MCF 10A (cell line): Measurements from ENCODE around the gene ARHGAP33. TPM values are rescaled to one million over a fixed set of nuclear protein-coding genes. Genes with fewer than 3 reads are reported as not detected.
A peak's percentile ranks its signal among the peaks of the same experiment; 100 is the strongest.

Source experiments
- Bru-seq: library from RNA; stranded (reverse); fragments of 400-500 nt; gene quantifications from one replicate; lab custom pipeline; 2021; lab: Mats Ljungman, UMichigan
- BruChase-seq, 2 experiments: library from RNA; stranded (reverse); fragments of 400-500 nt; gene quantifications; one replicate each; lab custom pipeline; 2021; lab: Mats Ljungman, UMichigan
- BruUV-seq: library from RNA; stranded (reverse); fragments of 400-500 nt; replicated peaks from 2 replicates; lab custom pipeline; 2021; lab: Mats Ljungman, UMichigan
- CTCF ChIA-PET: fragments of 300-600 bp; sonication (Branson Sonifier 250); formaldehyde crosslinking; extraction: SDS; loops from one replicate; lab custom pipeline; 2021; ENCODE audit warnings: antibody characterized with exemption, inconsistent platforms; lab: Yijun Ruan, JAX
- POLR2A ChIA-PET: fragments of 300-600, 350-650 bp; sonication (Branson Sonifier 250); formaldehyde crosslinking; extraction: SDS; loops from one replicate; lab custom pipeline; 2020; ENCODE audit warnings: antibody characterized with exemption, inconsistent platforms; lab: Yijun Ruan, JAX
- DNase-seq: peaks from one replicate; pipeline ENCODE4 v3.0.0-alpha.2; 2018; ENCODE audit not compliant: unreplicated experiment
- H3K27ac Mint-ChIP-seq: one replicate; pipeline ENCODE4 v1.8.0; 2022; ENCODE audit warnings: mild to moderate bottlenecking, low read depth, mixed read lengths; ENCODE audit not compliant: unreplicated experiment
- H3K27me3 Mint-ChIP-seq: one replicate; pipeline ENCODE4 v1.8.0; 2022; ENCODE audit warnings: mixed read lengths; ENCODE audit not compliant: insufficient read depth, unreplicated experiment
- H3K36me3 Mint-ChIP-seq: one replicate; pipeline ENCODE4 v1.8.0; 2022; ENCODE audit warnings: mild to moderate bottlenecking, moderate library complexity, mixed read lengths; ENCODE audit not compliant: insufficient read depth, unreplicated experiment
- H3K4me1 Mint-ChIP-seq: one replicate; pipeline ENCODE4 v1.8.0; 2022; ENCODE audit warnings: mixed read lengths; ENCODE audit not compliant: insufficient read depth, unreplicated experiment
- H3K4me3 Mint-ChIP-seq: one replicate; pipeline ENCODE4 v1.8.0; 2022; ENCODE audit warnings: mild to moderate bottlenecking, moderate library complexity, mixed read lengths; ENCODE audit not compliant: unreplicated experiment
- H3K9me3 Mint-ChIP-seq: one replicate; pipeline ENCODE4 v1.8.0; 2022; ENCODE audit warnings: mixed read lengths; ENCODE audit not compliant: unreplicated experiment
- CTCF ChIP-seq: fragments of 200-600 bp; IDR thresholded peaks from one replicate; pipeline ENCODE4 v1.8.0; 2022; ENCODE audit warnings: antibody characterized with exemption, mild to moderate bottlenecking; ENCODE audit not compliant: unreplicated experiment
- intact Hi-C: fragments of 100-400 bp; cut with micrococcal nuclease; formaldehyde crosslinking; loops from 2 replicates; pipeline ENCODE4 v1.14.1; 2022
- long read RNA-seq: library from polyadenylated mRNA; stranded (forward); transcript quantifications from one replicate; pipeline ENCODE4 v2.0.0, GENCODE V29; 2022
- total RNA-seq: library from RNA; stranded (reverse); gene quantifications from 2 replicates; pipeline ENCODE4 v1.2.3, GENCODE V29; 2022

The ARHGAP33 gene
- 5.4 and 5.6 TPM in 2 replicates for total RNA-seq
- Bru-seq, nascent RNA = percentile 25 among the genes with signal in this experiment
- percentile 47 among the genes with signal in this experiment for BruChase-seq, experiment 1, labeled RNA remaining after a 6-hour chase
- BruChase-seq, experiment 2, labeled RNA remaining after a 2-hour chase = percentile 32 among the genes with signal in this experiment
- long read RNA-seq, partial matches to known transcripts = 2 of 3 reads
- long read RNA-seq, other reads (novel, unspliced or antisense) = 1 of 3 reads

- Mint-ChIP-seq H3K4me3 (peak within 1 kb of the TSS; percentile 79), H3K4me1 (peaks cover 17% of the 10 kb centered on the region), H3K27me3 (no peaks in the 10 kb centered on the region), H3K27ac (no peak within 1 kb of the TSS), H3K9me3 (no peaks in the 10 kb centered on the region), H3K36me3 (peaks cover 6% of the 10 kb centered on the region)
- no TSS peak for BruUV-seq
- POLR2A ChIA-PET = interaction anchor here (1.0 to 1.5 kb wide), 2 partner anchors 27 kb away, joined by 4 to 7 read pairs; partner anchors contain the start of gene LIN37
- TF ChIP-seq CTCF = no peak
- CTCF ChIA-PET = no interaction called here
- intact Hi-C loops = loop anchor here (10.0 kb wide), 1 partner anchor 159 kb away; the partner anchor contains the start of gene LRFN3
- DNase-seq = peak; percentile 99
These were observed at the start of gene ARHGAP33 for GRCh38 chr19:35775298-35776101. ARHGAP33 (plus strand) TSS chr19:35775564; CDS start chr19:35775659, 95 bp downstream.

- H3K4me1 Mint-ChIP-seq = no peaks in the 10 kb centered on the region
- H3K36me3 Mint-ChIP-seq = peaks cover 85% of the 10 kb centered on the region
- no peaks in the 10 kb centered on the region for H3K9me3 Mint-ChIP-seq
- intact Hi-C loops = no loop called here
- DNase-seq = no peak
- ChIA-PET CTCF (interaction anchor here (0.6 to 0.7 kb wide), 2 partner anchors 178 to 180 kb away, joined by 3 read pairs; no protein-coding TSS in a partner anchor), POLR2A (interaction anchor here (1.1 to 1.2 kb wide), 2 partner anchors 13 to 18 kb away, joined by 4 to 5 read pairs; partner anchors contain the start of genes PSENEN and U2AF1L4)
- BruUV-seq = no TSS peak
- TF ChIP-seq CTCF = no peak
- no peak overlapping the region for H3K27ac Mint-ChIP-seq
- no peaks in the 10 kb centered on the region for H3K27me3 Mint-ChIP-seq
- no peak overlapping the region for H3K4me3 Mint-ChIP-seq
These were observed 48.1 kb upstream of the ARHGAP33 start for GRCh38 chr19:35727053-35727955.

- H3K27me3 Mint-ChIP-seq = no peaks in the 10 kb centered on the region
- no TSS peak for BruUV-seq
These were observed 47.2 kb upstream of the ARHGAP33 start for GRCh38 chr19:35727956-35728706.

More at GRCh38 chr19:35727956-35728706, 47.2 kb upstream of the ARHGAP33 start:
- intact Hi-C loops = no loop called here
- Mint-ChIP-seq H3K36me3 (peaks cover 78% of the 10 kb centered on the region), H3K4me3 (no peak overlapping the region), H3K4me1 (no peaks in the 10 kb centered on the region), H3K27ac (peak overlapping the region; percentile 4), H3K9me3 (no peaks in the 10 kb centered on the region)
- POLR2A ChIA-PET = interaction anchor here (1.1 to 1.2 kb wide), 2 partner anchors 12 to 17 kb away, joined by 4 to 5 read pairs; partner anchors contain the start of genes PSENEN and U2AF1L4
- CTCF ChIA-PET = interaction anchor here (0.5 to 0.7 kb wide), 3 partner anchors 179 to 286 kb away, joined by 3 read pairs; no protein-coding TSS in a partner anchor
- no peak for DNase-seq
- TF ChIP-seq CTCF = no peak
